Astrocyte (in vitro differentiated cells and primary cell): ENCODE results near the gene PPARG. TPM values are rescaled to one million over a fixed set of nuclear protein-coding genes. Genes with fewer than 3 reads are reported as not detected.
A peak's percentile ranks its signal among the peaks of the same experiment; 100 is the strongest.

Source experiments
- DNase-seq: peaks from one replicate; pipeline ENCODE4 v3.0.0-alpha.2; 2010; ENCODE audit warnings: low read depth
- FAIRE-seq: peaks from 2 replicates; lab custom pipeline; 2011; peaks lifted over from hg19 to GRCh38; lab: Jason Lieb, UNC
- H2AFZ ChIP-seq: 2 replicates; pipeline ENCODE4 v1.6.0; 2012; ENCODE audit warnings: low read depth, low read length, inconsistent platforms
- H3K27ac ChIP-seq: 2 replicates; pipeline ENCODE4 v1.5.1; 2011; ENCODE audit warnings: low read depth, low read length, inconsistent platforms
- H3K27me3 ChIP-seq: 2 replicates; pipeline ENCODE4 v1.6.0; 2011; ENCODE audit warnings: low read length, inconsistent platforms; ENCODE audit not compliant: insufficient read depth
- H3K36me3 ChIP-seq: 2 replicates; pipeline ENCODE4 v1.5.1; 2011; ENCODE audit warnings: low read length, inconsistent platforms; ENCODE audit not compliant: insufficient read depth
- H3K4me1 ChIP-seq: 2 replicates; pipeline ENCODE4 v1.5.1; 2011; ENCODE audit warnings: low read length, inconsistent platforms; ENCODE audit not compliant: insufficient read depth
- H3K4me2 ChIP-seq: 2 replicates; pipeline ENCODE4 v1.6.0; 2012; ENCODE audit warnings: low read length, inconsistent platforms
- H3K4me3 ChIP-seq: 2 replicates; pipeline ENCODE4 v1.5.1; 2011; ENCODE audit warnings: low read depth, mild to moderate bottlenecking, low read length, inconsistent platforms; ENCODE audit not compliant: insufficient read depth
- H3K79me2 ChIP-seq: 2 replicates; pipeline ENCODE4 v1.6.0; 2012; ENCODE audit warnings: mild to moderate bottlenecking, low read length, inconsistent platforms; ENCODE audit not compliant: insufficient read depth
- H3K9ac ChIP-seq: 2 replicates; pipeline ENCODE4 v1.6.0; 2012; ENCODE audit warnings: mild to moderate bottlenecking, low read length, inconsistent platforms
- H3K9me3 ChIP-seq: 2 replicates; pipeline ENCODE4 v1.5.1; 2012; ENCODE audit warnings: low read depth, mild to moderate bottlenecking, low read length, inconsistent platforms; ENCODE audit not compliant: insufficient read depth
- H4K20me1 ChIP-seq: 2 replicates; pipeline ENCODE4 v1.6.0; 2012; ENCODE audit warnings: low read length, inconsistent platforms; ENCODE audit not compliant: insufficient read depth
- H3K27ac Mint-ChIP-seq: one replicate; pipeline ENCODE4 v1.8.0; 2021; ENCODE audit warnings: mild to moderate bottlenecking, mixed read lengths; ENCODE audit not compliant: unreplicated experiment
- H3K27me3 Mint-ChIP-seq: one replicate; pipeline ENCODE4 v1.8.0; 2021; ENCODE audit warnings: low read depth, mixed read lengths; ENCODE audit not compliant: unreplicated experiment
- H3K36me3 Mint-ChIP-seq: one replicate; pipeline ENCODE4 v1.8.0; 2021; ENCODE audit warnings: low read depth, mixed read lengths; ENCODE audit not compliant: unreplicated experiment
- H3K4me1 Mint-ChIP-seq: one replicate; pipeline ENCODE4 v1.8.0; 2021; ENCODE audit warnings: low read depth, mixed read lengths; ENCODE audit not compliant: unreplicated experiment
- H3K4me3 Mint-ChIP-seq: one replicate; pipeline ENCODE4 v1.8.0; 2021; ENCODE audit warnings: mild to moderate bottlenecking, moderate library complexity, mixed read lengths; ENCODE audit not compliant: unreplicated experiment
- H3K9me3 Mint-ChIP-seq: one replicate; pipeline ENCODE4 v1.8.0; 2021; ENCODE audit warnings: mild to moderate bottlenecking, mixed read lengths; ENCODE audit not compliant: unreplicated experiment
- EZH2 ChIP-seq: IDR thresholded peaks from 2 replicates; pipeline ENCODE4 v1.6.1; 2012; ENCODE audit warnings: mild to moderate bottlenecking, low read length, inconsistent platforms; ENCODE audit not compliant: insufficient read depth
- total RNA-seq: library from RNA; stranded (reverse); gene quantifications from 2 replicates; pipeline ENCODE4 v1.2.1, GENCODE V29; 2021
- TF ChIP-seq, protein P1 (sequence below): IDR thresholded peaks from 2 replicates; pipeline ENCODE4 v1.5.1; 2011; ENCODE audit warnings: low read depth, mild to moderate bottlenecking, inconsistent platforms, low read length, moderate library complexity; ENCODE audit not compliant: insufficient read depth

The PPARG gene
- total RNA-seq, 1 donor from 2014 or later, result 4.4 TPM

GRCh38 chr3:12301513-12301912, 12.6 kb downstream of the PPARG start:
- TF ChIP-seq EZH2, result no peak
- TF ChIP-seq, protein P1, sequence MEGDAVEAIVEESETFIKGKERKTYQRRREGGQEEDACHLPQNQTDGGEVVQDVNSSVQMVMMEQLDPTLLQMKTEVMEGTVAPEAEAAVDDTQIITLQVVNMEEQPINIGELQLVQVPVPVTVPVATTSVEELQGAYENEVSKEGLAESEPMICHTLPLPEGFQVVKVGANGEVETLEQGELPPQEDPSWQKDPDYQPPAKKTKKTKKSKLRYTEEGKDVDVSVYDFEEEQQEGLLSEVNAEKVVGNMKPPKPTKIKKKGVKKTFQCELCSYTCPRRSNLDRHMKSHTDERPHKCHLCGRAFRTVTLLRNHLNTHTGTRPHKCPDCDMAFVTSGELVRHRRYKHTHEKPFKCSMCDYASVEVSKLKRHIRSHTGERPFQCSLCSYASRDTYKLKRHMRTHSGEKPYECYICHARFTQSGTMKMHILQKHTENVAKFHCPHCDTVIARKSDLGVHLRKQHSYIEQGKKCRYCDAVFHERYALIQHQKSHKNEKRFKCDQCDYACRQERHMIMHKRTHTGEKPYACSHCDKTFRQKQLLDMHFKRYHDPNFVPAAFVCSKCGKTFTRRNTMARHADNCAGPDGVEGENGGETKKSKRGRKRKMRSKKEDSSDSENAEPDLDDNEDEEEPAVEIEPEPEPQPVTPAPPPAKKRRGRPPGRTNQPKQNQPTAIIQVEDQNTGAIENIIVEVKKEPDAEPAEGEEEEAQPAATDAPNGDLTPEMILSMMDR, result no peak
- Histone ChIP-seq H2AFZ (no peak overlapping the region), H4K20me1 (no peaks in the 10 kb centered on the region), H3K4me3 (no peak overlapping the region), H3K27ac (no peak overlapping the region), H3K27me3 (no peaks in the 10 kb centered on the region), H3K4me1 (no peaks in the 10 kb centered on the region), H3K9me3 (no peaks in the 10 kb centered on the region), H3K79me2 (peaks cover under 1% of the 10 kb centered on the region), H3K4me2 (no peak overlapping the region), H3K9ac (no peak overlapping the region), H3K36me3 (no peaks in the 10 kb centered on the region)
- H3K4me1 Mint-ChIP-seq, result peaks cover 4% of the 10 kb centered on the region
- H3K36me3 Mint-ChIP-seq, result no peaks in the 10 kb centered on the region
- H3K9me3 Mint-ChIP-seq, result no peaks in the 10 kb centered on the region
- H3K27me3 Mint-ChIP-seq, result no peaks in the 10 kb centered on the region
- FAIRE-seq (no peak), DNase-seq (no peak)
- no peak overlapping the region for H3K27ac Mint-ChIP-seq
- no peak overlapping the region for H3K4me3 Mint-ChIP-seq

DNA sequence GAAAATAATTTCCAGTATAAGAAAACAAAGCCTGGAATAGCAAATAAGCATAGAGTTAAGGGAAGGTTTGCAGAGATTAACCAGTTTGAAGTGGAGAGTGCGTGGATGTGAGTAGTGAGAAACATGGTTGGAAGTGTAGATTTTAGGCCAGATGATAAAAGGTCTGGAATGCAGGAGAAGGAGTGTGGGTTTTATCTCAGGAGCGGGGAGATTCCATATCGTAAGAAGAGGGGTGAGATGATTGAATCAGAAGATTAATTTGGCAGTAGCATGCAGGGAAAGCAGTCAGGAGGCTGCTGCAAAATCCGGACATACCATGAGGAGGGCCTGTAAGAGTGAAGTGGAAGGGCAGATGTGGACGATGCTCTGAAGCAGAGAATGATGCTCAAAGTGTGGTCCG, 13.7 kb downstream of the PPARG start:
- H3K4me1 Mint-ChIP-seq, result peaks cover 9% of the 10 kb centered on the region
- H3K27me3 Mint-ChIP-seq, result no peaks in the 10 kb centered on the region
- FAIRE-seq (no peak), DNase-seq (peak; percentile 30)
- no peak overlapping the region for H3K4me3 Mint-ChIP-seq
- H2AFZ ChIP-seq, result no peak overlapping the region
- TF ChIP-seq EZH2, result no peak
- TF ChIP-seq, protein P1, result no peak
- no peaks in the 10 kb centered on the region for H3K36me3 Mint-ChIP-seq
- no peaks in the 10 kb centered on the region for H3K79me2 ChIP-seq
- no peaks in the 10 kb centered on the region for H3K9me3 ChIP-seq
- no peaks in the 10 kb centered on the region for H3K27me3 ChIP-seq
- H3K4me2 ChIP-seq, result no peak overlapping the region
- H3K4me3 ChIP-seq, result no peak overlapping the region
- no peaks in the 10 kb centered on the region for H4K20me1 ChIP-seq
- H3K4me1 ChIP-seq, result no peaks in the 10 kb centered on the region
- no peaks in the 10 kb centered on the region for H3K36me3 ChIP-seq
- no peak overlapping the region for H3K9ac ChIP-seq
- H3K9me3 Mint-ChIP-seq, result no peaks in the 10 kb centered on the region
- H3K27ac ChIP-seq, result no peak overlapping the region
- no peak overlapping the region for H3K27ac Mint-ChIP-seq

DNA sequence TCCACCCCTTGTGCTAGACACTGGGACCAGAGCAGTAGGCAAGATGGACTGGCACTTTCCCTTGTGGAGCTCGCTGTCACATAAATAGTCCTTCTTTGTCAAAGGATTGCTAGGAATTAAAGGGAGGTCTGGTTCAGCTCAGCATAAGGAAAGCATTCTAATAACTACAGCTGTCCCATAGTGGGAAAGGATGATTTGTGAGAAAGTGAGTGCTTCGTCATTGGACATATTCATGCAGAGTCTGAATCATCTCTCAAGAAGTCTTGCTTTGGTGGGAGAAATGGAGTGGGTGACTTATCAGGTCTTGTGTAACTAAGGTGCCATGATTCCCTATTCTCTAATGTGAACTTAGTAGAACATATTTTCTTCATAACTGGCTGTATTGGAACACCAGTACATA, 14.7 kb downstream of the PPARG start:
- Histone ChIP-seq H4K20me1 (no peaks in the 10 kb centered on the region), H3K4me1 (peaks cover 5% of the 10 kb centered on the region), H3K4me3 (no peak overlapping the region), H3K27me3 (no peaks in the 10 kb centered on the region), H3K9me3 (no peaks in the 10 kb centered on the region), H2AFZ (no peak overlapping the region), H3K4me2 (no peak overlapping the region), H3K9ac (no peak overlapping the region), H3K36me3 (no peaks in the 10 kb centered on the region), H3K79me2 (no peaks in the 10 kb centered on the region), H3K27ac (peak overlapping the region; percentile 64)
- DNase-seq (peak; percentile 95), FAIRE-seq (no peak)
- Mint-ChIP-seq H3K27me3 (no peaks in the 10 kb centered on the region), H3K9me3 (peaks cover under 1% of the 10 kb centered on the region), H3K36me3 (no peaks in the 10 kb centered on the region), H3K4me1 (peaks cover 13% of the 10 kb centered on the region), H3K4me3 (no peak overlapping the region), H3K27ac (no peak overlapping the region)
- TF ChIP-seq, protein P1, result no peak
- TF ChIP-seq EZH2, result no peak
